K562 treated with DMSO at 1 percent for 24 hours (cell line): ENCODE data around the gene PRAMEF5. TPM values are rescaled to one million over a fixed set of nuclear protein-coding genes. Genes with fewer than 3 reads are reported as not detected.

Experiments used
- total RNA-seq: library from RNA; unstranded; fragments of 300-600 nt; gene quantifications from 2 replicates; pipeline ENCODE4 v1.2.3, GENCODE V29; 2022; ENCODE audit warnings: low read depth; ENCODE audit not compliant: insufficient read depth

Gene PRAMEF5
- total RNA-seq: not detected in 2 replicates

DNA sequence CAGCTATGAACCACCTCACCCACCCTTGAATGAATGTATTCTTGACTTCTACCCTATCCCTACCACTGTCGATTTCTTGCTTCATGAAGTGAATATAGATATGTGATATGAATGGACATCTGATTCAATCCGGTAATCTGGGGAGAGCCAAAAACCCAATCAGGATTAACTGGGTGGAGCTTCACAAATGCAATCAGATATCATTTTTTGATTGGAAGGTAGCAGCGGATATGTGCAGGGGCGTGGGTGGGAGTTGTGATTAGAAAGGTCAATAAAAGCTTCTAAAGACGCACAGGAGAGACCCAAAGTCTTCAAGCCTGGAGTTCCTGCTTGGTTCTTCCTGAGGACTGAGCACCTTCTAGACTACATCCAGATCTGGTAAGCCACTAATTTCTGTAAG lies at the start of gene PRAMEF5:
TSS of gene PRAMEF5 (plus strand) at position 301 of the 400 bp plus-strand sequence. CDS start 5,071 bp downstream, outside the sequence.

DNA sequence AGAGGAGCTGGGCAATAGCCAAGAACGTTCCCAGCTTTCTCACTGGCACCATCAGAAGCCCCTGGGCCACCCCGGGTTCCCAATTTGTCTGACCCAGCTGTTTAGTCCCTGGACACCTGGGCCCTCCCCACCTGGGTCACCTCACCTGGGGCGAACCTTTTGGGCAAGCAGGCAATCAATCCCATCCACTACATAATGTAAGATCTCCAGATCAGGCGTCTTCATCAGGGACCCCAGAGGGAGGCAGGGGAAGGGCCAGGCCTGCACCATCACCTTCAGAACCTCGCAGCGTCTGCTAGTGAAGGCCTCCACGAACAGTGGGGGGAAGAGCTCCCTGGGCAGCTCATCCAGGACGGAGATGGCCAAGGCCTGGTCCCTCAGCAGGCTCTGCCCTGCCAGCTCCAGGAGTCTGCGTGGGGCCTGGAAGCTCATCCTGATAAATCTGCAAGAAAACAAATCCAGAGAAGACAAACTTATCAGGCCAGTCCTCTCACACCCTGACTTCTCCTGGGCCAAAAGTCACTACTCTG lies 28.3 kb upstream of the PRAMEF5 start, which contains the start of gene PRAMEF18:
TSS of gene PRAMEF18 (minus strand) at position 480 of the 530 bp plus-strand sequence. CDS start at position 432, 48 bp downstream.

DNA sequence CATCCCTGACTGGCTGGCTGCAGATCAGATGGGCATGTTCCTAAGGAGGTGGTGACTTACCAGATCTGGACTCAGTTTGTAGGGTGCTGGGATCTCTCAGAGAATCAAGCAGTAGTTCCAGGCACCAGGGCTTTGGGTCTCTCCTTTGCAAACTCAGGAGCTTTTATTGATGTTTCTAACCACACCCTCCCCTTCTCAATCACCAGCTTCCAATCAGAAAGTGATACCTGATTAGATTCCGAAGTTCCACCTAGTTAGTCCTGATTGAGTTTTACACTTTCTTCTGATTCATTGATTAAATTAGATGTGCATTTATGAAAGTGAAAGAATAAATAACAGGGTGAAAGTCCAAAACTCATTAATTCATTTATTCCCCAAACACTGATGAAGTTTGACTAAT lies 31.0 kb downstream of the PRAMEF5 start, which contains the start of gene PRAMEF8:
TSS of gene PRAMEF8 (minus strand) at position 101 of the 400 bp plus-strand sequence. CDS start 1,046 bp downstream, outside the sequence.

DNA sequence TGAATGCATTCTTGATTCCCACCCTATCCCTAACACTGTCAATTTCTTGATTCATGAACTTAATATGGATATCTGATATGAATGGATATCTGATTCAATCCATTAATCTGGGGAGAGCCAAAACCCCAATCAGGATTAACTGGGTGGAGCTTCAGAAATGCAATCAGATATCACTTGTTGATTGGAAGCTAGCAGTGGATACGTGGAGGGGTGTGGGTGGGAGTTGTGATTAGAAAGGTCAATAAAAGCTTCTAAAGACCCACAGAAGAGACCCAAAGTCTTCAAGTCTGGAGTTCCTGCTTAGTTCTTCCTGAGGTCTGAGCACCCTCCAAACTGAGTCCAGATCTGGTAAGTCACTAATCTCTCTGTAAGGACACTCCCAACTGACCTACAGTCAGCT lies 49.2 kb downstream of the PRAMEF5 start, which contains the start of gene PRAMEF33:
TSS of gene PRAMEF33 (plus strand) at position 301 of the 400 bp plus-strand sequence. CDS start 2,416 bp downstream, outside the sequence.

Other genes with a start within 250 kb of the PRAMEF5 start
- gene PRAMEF27, start 197.6 kb upstream of the PRAMEF5 start, total RNA-seq: not detected in 2 replicates
- not detected in 2 replicates for gene HNRNPCL3, start 193.4 kb upstream of the PRAMEF5 start, total RNA-seq
- not detected in 2 replicates for gene PRAMEF25, start 183.4 kb upstream of the PRAMEF5 start, total RNA-seq
- not detected in 2 replicates for gene HNRNPCL2, start 137.3 kb upstream of the PRAMEF5 start, total RNA-seq
- not detected in 2 replicates for gene PRAMEF26, start 98.2 kb upstream of the PRAMEF5 start, total RNA-seq
- gene HNRNPCL4, start 88.6 kb upstream of the PRAMEF5 start, total RNA-seq: not detected in 2 replicates
- not detected in 2 replicates for gene PRAMEF9, start 82.3 kb upstream of the PRAMEF5 start, total RNA-seq
- gene PRAMEF13, start 52.8 kb upstream of the PRAMEF5 start, total RNA-seq: not detected in 2 replicates
- not detected in 2 replicates for gene PRAMEF18, start 28.0 kb upstream of the PRAMEF5 start, total RNA-seq
- gene PRAMEF8, start 30.9 kb downstream of the PRAMEF5 start, total RNA-seq: 0.21 TPM in 1 of 2 replicates, not detected in the other
- gene PRAMEF33, start 49.3 kb downstream of the PRAMEF5 start, total RNA-seq: not detected in 2 replicates
- not detected in 2 replicates for gene PRAMEF15, start 61.4 kb downstream of the PRAMEF5 start, total RNA-seq
- gene PRAMEF14, start 92.9 kb downstream of the PRAMEF5 start, total RNA-seq: not detected in 2 replicates
- gene PRAMEF19, start 117.7 kb downstream of the PRAMEF5 start, total RNA-seq: not detected in 2 replicates
- gene PRAMEF17, start 135.4 kb downstream of the PRAMEF5 start, total RNA-seq: not detected in 2 replicates
- gene PRAMEF20, start 156.3 kb downstream of the PRAMEF5 start, total RNA-seq: not detected in 2 replicates